Mesendoderm (in vitro differentiated cells): ENCODE results near the gene TMEM45A.

Experiments
- DNase-seq: peaks from one replicate; pipeline ENCODE4 v3.0.0; 2013
- H2AK5ac ChIP-seq: 2 replicates; pipeline ENCODE4 v1.6.1; 2013; ENCODE audit warnings: low read length, inconsistent platforms
- H2BK120ac ChIP-seq: 2 replicates; pipeline ENCODE4 v1.6.1; 2013; ENCODE audit warnings: low read depth, mild to moderate bottlenecking, low read length, moderate library complexity, mixed read lengths
- H2BK15ac ChIP-seq: replicated peaks from 2 replicates; pipeline ENCODE4 v1.6.1; 2013; ENCODE audit warnings: low read depth, mild to moderate bottlenecking, moderate library complexity
- H2BK5ac ChIP-seq: 2 replicates; pipeline ENCODE4 v1.6.1; 2013; ENCODE audit warnings: low read length, inconsistent platforms
- H3K18ac ChIP-seq: 2 replicates; pipeline ENCODE4 v1.6.1; 2013; ENCODE audit warnings: mild to moderate bottlenecking, low read length, mixed read lengths
- H3K23ac ChIP-seq: one replicate; pipeline ENCODE4 v1.6.1; 2013; ENCODE audit warnings: low read length
- H3K27ac ChIP-seq: 2 replicates; pipeline ENCODE4 v1.5.1; 2013; ENCODE audit warnings: low read depth, mild to moderate bottlenecking, inconsistent platforms, low read length, moderate library complexity
- H3K27me3 ChIP-seq: 2 replicates; pipeline ENCODE4 v1.6.1; 2013; ENCODE audit warnings: low read length, control low read depth, mild to moderate bottlenecking, inconsistent platforms; ENCODE audit not compliant: insufficient read depth, poor library complexity
- H3K36me3 ChIP-seq: 2 replicates; pipeline ENCODE4 v1.6.1; 2013; ENCODE audit warnings: low read length, inconsistent platforms; ENCODE audit not compliant: control insufficient read depth, insufficient read depth
- H3K4ac ChIP-seq: one replicate; pipeline ENCODE4 v1.6.1; 2013; ENCODE audit warnings: low read depth, mild to moderate bottlenecking, low read length, moderate library complexity
- H3K4me1 ChIP-seq: 2 replicates; pipeline ENCODE4 v1.6.1; 2013; ENCODE audit warnings: low read depth, low read length, inconsistent platforms; ENCODE audit not compliant: control insufficient read depth
- H3K4me2 ChIP-seq: 2 replicates; pipeline ENCODE4 v1.6.1; 2013; ENCODE audit warnings: low read length
- H3K4me3 ChIP-seq: 2 replicates; pipeline ENCODE4 v1.5.1; 2013; ENCODE audit warnings: mild to moderate bottlenecking, low read length
- H3K56ac ChIP-seq: one replicate; pipeline ENCODE4 v1.6.1; 2013; ENCODE audit warnings: low read length
- H3K79me1 ChIP-seq: 2 replicates; pipeline ENCODE4 v1.6.1; 2013; ENCODE audit warnings: low read length, inconsistent platforms
- H3K79me2 ChIP-seq: 2 replicates; pipeline ENCODE4 v1.6.1; 2013; ENCODE audit warnings: mild to moderate bottlenecking, low read length; ENCODE audit not compliant: control insufficient read depth, insufficient read depth
- H3K9ac ChIP-seq: 2 replicates; pipeline ENCODE4 v1.6.1; 2013; ENCODE audit warnings: low read length, inconsistent platforms
- H4K5ac ChIP-seq: one replicate; pipeline ENCODE4 v1.6.1; 2013; ENCODE audit warnings: low read length
- H4K8ac ChIP-seq: one replicate; pipeline ENCODE4 v1.6.1; 2013; ENCODE audit warnings: low read depth, mild to moderate bottlenecking, control low read depth, low read length, moderate library complexity
- WGBS: extraction: QIAGEN DNeasy Blood & Tissue Kit; methylation state at CpG from one replicate; pipeline ENCODE4 v1.1.7; 2013; ENCODE audit warnings: low lambda C conversion rate, missing lambda C conversion rate; ENCODE audit not compliant: insufficient coverage; ENCODE audit errors: extremely low coverage; 5-methylcytosine and 5-hydroxymethylcytosine counted together

The TMEM45A gene

DNA sequence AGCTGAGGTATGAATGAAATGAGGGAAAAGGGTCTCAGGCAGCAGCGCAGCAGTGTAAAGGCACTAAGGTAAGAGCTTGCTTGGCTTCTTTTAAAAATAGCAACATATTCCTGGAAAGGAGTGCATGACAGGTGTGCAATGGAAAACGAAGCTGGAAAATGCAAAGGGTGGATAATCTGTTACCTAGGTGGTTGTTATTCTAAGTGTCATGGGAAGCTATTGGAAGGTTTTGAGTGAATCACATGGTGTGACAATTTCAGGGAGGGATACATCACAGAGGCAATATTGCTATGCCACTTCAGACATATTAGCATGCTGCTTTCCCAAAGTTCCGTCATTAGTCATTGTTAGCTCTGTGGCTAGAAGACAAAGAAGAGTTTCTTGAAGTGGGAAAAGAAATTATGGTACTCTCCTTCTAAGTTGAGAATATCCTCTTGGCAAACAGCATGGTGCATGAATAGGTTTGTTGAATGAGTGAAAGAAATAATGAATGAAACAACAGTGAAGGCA is 28.7 kb upstream of the TMEM45A start:
- WGBS: no CpG with 5 or more reads among the region's 3 CpGs
- H2BK5ac ChIP-seq: no peak overlapping the region

DNA sequence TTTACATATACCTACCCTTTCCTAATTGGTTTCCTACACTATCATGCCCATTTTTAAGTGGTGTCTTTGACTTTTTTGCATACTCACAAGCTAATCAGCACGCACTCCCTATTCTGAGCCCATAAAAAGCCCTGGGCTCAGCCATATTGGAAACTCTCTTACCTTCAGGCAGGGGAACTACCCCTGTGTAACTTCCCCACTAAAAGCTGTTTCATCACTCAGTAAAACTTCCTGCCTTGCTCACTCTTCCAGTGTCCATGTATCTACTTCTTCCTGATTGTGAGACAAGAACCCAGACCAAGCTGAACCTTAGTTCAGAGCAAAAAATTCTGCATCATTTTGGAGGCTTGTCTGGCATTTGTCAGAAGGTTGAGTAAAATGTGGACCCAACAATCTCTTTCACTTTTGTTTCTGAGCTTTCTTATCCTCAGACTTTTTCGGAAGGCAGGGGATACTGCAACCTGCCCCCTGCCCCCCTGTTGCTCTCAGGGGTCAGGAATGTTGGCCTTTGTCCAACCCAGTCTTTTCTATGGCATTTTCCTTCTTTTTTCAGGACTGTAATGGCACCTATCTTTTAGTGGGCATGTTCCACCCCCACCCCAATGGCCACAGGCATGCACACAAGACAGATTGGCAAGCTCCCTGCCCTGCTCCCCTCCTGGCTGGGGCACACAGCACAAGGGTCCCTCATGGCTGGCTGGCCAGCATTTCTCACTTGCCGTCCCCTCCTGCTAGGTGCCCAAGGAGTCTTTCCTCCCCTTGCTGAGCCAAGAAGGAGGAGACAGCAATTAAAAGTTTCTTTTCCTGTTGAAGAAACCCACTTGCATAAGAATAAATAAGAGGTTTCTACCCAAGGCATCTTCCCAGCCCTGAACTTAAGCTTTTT is 26.3 kb upstream of the TMEM45A start:
- no peak overlapping the region for H3K4me2 ChIP-seq
- H3K9ac ChIP-seq: no peak overlapping the region
- no peaks in the 10 kb centered on the region for H3K4me1 ChIP-seq
- no peak overlapping the region for H3K27ac ChIP-seq
- H2BK120ac ChIP-seq: no peak overlapping the region
- no peaks in the 10 kb centered on the region for H3K27me3 ChIP-seq
- no peak overlapping the region for H2AK5ac ChIP-seq
- no peak for DNase-seq
- H3K36me3 ChIP-seq: no peaks in the 10 kb centered on the region
- no peaks in the 10 kb centered on the region for H3K79me2 ChIP-seq
- no peak overlapping the region for H3K4me3 ChIP-seq
- H2BK15ac ChIP-seq: no peak overlapping the region
- no CpG with 5 or more reads among the region's 3 CpGs for WGBS
- no peaks in the 10 kb centered on the region for H3K79me1 ChIP-seq
- H3K56ac ChIP-seq: no peak overlapping the region
- no peak overlapping the region for H4K8ac ChIP-seq
- no peak overlapping the region for H4K5ac ChIP-seq
- H3K23ac ChIP-seq: no peak overlapping the region
- H3K18ac ChIP-seq: no peak overlapping the region
- no peak overlapping the region for H2BK5ac ChIP-seq
- no peak overlapping the region for H3K4ac ChIP-seq

More for the DNA sequence above, 28.7 kb upstream of the TMEM45A start:
- H3K79me1 ChIP-seq: no peaks in the 10 kb centered on the region
- no peak overlapping the region for H3K23ac ChIP-seq
- no peak overlapping the region for H4K8ac ChIP-seq
- H3K4me2 ChIP-seq: no peak overlapping the region
- no peak overlapping the region for H3K4me3 ChIP-seq
- no peak overlapping the region for H3K18ac ChIP-seq
- no peaks in the 10 kb centered on the region for H3K79me2 ChIP-seq
- no peak overlapping the region for H3K27ac ChIP-seq
- no peak overlapping the region for H2BK15ac ChIP-seq
- no peak overlapping the region for H3K4ac ChIP-seq
- H4K5ac ChIP-seq: no peak overlapping the region
- H2AK5ac ChIP-seq: no peak overlapping the region
- DNase-seq: no peak
- H3K56ac ChIP-seq: no peak overlapping the region
- no peaks in the 10 kb centered on the region for H3K36me3 ChIP-seq
- no peak overlapping the region for H3K9ac ChIP-seq
- no peaks in the 10 kb centered on the region for H3K27me3 ChIP-seq
- no peaks in the 10 kb centered on the region for H3K4me1 ChIP-seq
- no peak overlapping the region for H2BK120ac ChIP-seq

DNA sequence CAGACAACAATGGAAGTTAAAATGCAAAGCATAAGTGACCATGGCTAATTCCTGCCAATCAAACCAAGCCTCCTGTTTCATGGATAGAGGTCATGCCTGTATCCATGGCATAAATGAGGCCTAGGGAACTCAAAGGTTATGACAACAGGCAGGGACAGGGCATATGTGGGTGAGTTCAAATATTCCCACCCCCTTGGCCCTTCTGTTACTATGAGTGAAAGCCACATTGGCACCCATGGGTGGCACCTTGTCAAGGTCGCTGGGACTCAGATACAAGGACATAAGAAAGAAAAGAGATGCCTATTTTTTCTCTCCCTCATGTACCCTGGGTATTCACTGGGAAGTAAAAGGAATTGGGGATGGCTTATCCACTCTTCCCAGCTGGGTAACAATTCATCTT is 25.3 kb upstream of the TMEM45A start:
- no peak overlapping the region for H2BK120ac ChIP-seq
- H2BK5ac ChIP-seq: no peak overlapping the region
- no peak overlapping the region for H3K56ac ChIP-seq
- DNase-seq: no peak
- no peak overlapping the region for H4K8ac ChIP-seq
- H3K9ac ChIP-seq: no peak overlapping the region
- H3K4me1 ChIP-seq: no peaks in the 10 kb centered on the region
- H3K4ac ChIP-seq: no peak overlapping the region
- no peak overlapping the region for H2AK5ac ChIP-seq
- no peak overlapping the region for H3K4me3 ChIP-seq
- H3K79me1 ChIP-seq: no peaks in the 10 kb centered on the region
- no peak overlapping the region for H3K18ac ChIP-seq
- no peak overlapping the region for H3K4me2 ChIP-seq
- no peaks in the 10 kb centered on the region for H3K27me3 ChIP-seq
- H4K5ac ChIP-seq: no peak overlapping the region
- H3K79me2 ChIP-seq: no peaks in the 10 kb centered on the region
- H3K23ac ChIP-seq: no peak overlapping the region
- no CpG with 5 or more reads among the region's 1 CpG for WGBS
- no peak overlapping the region for H2BK15ac ChIP-seq
- no peaks in the 10 kb centered on the region for H3K36me3 ChIP-seq
- H3K27ac ChIP-seq: no peak overlapping the region

DNA sequence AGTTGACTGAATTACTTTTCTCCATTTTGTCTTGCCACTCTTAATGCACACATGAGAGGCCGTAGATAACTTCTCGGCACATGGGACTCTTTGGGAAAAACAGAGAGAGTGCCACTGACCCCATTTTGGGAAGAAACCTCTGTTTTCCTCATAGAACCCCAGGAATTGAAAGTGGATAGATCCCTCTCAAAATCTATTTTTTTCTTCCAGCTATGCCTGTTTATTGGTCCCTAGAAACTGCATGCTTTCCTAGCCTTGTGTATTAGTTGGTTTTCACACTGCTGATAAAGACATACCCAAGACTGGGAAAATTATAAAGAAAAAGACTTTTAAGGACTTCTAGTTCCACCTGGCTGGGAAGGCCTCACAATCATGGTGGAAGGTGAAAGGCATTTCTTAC is 23.7 kb upstream of the TMEM45A start:
- no peak for DNase-seq
- Histone ChIP-seq H4K8ac (no peak overlapping the region), H3K4me1 (no peaks in the 10 kb centered on the region), H3K23ac (no peak overlapping the region), H3K4ac (no peak overlapping the region), H2AK5ac (no peak overlapping the region), H2BK5ac (no peak overlapping the region), H3K27ac (no peak overlapping the region), H4K5ac (no peak overlapping the region), H3K4me2 (no peak overlapping the region), H3K36me3 (no peaks in the 10 kb centered on the region), H3K18ac (no peak overlapping the region), H3K9ac (no peak overlapping the region), H3K27me3 (no peaks in the 10 kb centered on the region), H2BK15ac (no peak overlapping the region), H3K4me3 (no peak overlapping the region), H2BK120ac (no peak overlapping the region), H3K56ac (no peak overlapping the region), H3K79me1 (no peaks in the 10 kb centered on the region), H3K79me2 (no peaks in the 10 kb centered on the region)
- WGBS: no CpG with 5 or more reads among the region's 2 CpGs

DNA sequence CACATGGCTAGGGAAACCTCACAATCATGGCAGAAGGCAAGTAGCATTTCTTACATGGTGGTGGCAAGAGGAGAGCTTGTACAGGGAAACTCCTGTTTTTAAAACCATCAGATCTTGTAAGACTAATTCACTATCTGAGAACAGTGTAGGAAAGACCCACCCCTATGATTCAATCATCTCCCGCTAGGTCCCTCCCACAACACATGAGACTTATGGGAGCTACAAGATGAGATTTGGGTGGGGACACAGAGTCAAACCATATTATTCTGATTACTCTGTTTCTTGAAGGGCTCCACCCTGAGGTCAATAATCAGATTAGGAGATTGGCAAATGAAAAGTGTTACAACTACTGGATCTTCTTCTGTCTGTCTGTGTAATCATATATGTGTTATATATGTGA is 21.5 kb upstream of the TMEM45A start:
- H4K8ac ChIP-seq: no peak overlapping the region
- no peak for DNase-seq
- H2BK15ac ChIP-seq: no peak overlapping the region
- no peak overlapping the region for H2BK5ac ChIP-seq
- H3K4me2 ChIP-seq: no peak overlapping the region
- H3K4me3 ChIP-seq: no peak overlapping the region
- H3K9ac ChIP-seq: no peak overlapping the region
- H3K79me1 ChIP-seq: no peaks in the 10 kb centered on the region
- H3K4ac ChIP-seq: no peak overlapping the region
- no peaks in the 10 kb centered on the region for H3K36me3 ChIP-seq
- H3K79me2 ChIP-seq: no peaks in the 10 kb centered on the region
- no peak overlapping the region for H3K56ac ChIP-seq
- no CpG with 5 or more reads among the region's 1 CpG for WGBS
- H3K27ac ChIP-seq: no peak overlapping the region
- H3K27me3 ChIP-seq: no peaks in the 10 kb centered on the region
- H4K5ac ChIP-seq: no peak overlapping the region
- H3K18ac ChIP-seq: no peak overlapping the region
- no peak overlapping the region for H2AK5ac ChIP-seq
- no peak overlapping the region for H2BK120ac ChIP-seq
- H3K4me1 ChIP-seq: no peaks in the 10 kb centered on the region
- no peak overlapping the region for H3K23ac ChIP-seq
